A673 (cell line): ENCODE results near the gene L1TD1.

Experiments
- CTCF ChIP-seq: fragments of 300-800, 200-600 bp; sonication (generic); conservative IDR thresholded peaks from 2 replicates; pipeline ENCODE4 v1.5.1; 2017; ENCODE audit warnings: low read depth, mild to moderate bottlenecking, antibody characterized with exemption, low read length, moderate library complexity, mixed read lengths
- EZH2 ChIP-seq: fragments of 200-600 bp; sonication (generic); IDR thresholded peaks from 2 replicates; pipeline ENCODE4 v1.6.1; 2017; ENCODE audit warnings: borderline replicate concordance, low read depth, mild to moderate bottlenecking, mixed read lengths, antibody characterized with exemption, low read length; ENCODE audit not compliant: poor library complexity, severe bottlenecking

GRCh38 chr1:62237361-62237760 lies 42.7 kb downstream of the L1TD1 start:
- TF ChIP-seq CTCF (no peak), EZH2 (no peak)
